ENCODE measurements around the gene NUB1. TPM values are rescaled to one million over a fixed set of nuclear protein-coding genes. Genes with fewer than 3 reads are reported as not detected.

NUB1 gene
- total RNA-seq, 1 experiment from 2014 or later: 40.0 TPM

DNA sequence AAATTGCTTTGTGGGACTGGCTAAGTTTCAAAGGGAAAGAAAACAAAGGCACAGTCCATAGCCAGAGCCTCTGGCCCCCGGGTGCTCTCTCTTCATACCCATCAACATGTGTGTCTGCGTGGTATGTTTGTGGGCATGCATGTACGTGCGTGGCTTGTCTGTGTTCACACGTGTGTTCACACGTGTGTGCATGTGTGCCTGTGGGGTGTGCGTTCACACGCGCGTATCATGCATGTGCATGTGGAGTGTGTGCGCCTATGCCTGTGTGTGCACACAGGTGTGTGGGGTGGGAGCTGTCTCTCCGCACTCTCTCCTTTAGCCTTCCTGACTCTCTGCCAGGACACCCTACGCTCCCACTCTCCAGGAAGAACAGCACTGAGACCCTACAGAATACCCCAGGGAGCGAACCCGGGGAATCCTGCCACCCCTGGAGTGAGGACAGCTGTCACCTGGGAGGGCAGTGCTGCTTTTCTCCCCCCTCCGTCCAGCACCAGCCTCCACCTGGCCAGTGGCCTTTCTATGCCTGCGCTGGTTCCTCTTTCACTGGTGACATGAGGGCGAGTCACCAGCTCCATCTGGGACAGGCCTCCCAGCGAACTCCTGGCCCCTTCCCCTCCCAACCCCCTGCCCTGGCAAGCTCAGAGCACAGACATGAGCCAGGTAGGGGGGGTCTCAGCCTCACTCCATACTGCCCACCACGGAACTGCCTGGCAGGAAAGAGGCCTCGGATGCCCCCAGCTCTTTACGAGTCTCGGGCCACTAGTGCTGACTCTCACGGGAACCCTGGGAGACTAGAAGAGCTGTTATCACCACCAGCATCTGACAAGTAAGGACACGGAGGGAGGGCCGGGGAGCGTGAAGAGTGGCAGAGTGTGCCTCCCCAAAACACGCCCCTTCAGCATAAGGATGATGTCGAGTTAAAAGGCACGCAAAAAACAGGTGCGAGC, 51.7 kb downstream of the NUB1 start:
- no peak overlapping the region for H2AFZ ChIP-seq (ENCODE audit: low read length)
- no peaks in the 10 kb centered on the region for H3K4me1 ChIP-seq (ENCODE audit: low read length)
- H3K4me2 ChIP-seq (ENCODE audit: low read depth, low read length, poor library complexity, severe bottlenecking): no peak overlapping the region
- H3K9me3 ChIP-seq (ENCODE audit: low read length): no peaks in the 10 kb centered on the region
- no peaks in the 10 kb centered on the region for H3K27me3 ChIP-seq (ENCODE audit: low read length)
- no peaks in the 10 kb centered on the region for H3K36me3 ChIP-seq (ENCODE audit: insufficient read depth, low read length)
- no peaks in the 10 kb centered on the region for H4K20me1 ChIP-seq (ENCODE audit: insufficient read depth, low read depth, low read length)
- no peaks in the 10 kb centered on the region for H3K9me2 ChIP-seq (replicated peaks; ENCODE audit: insufficient read depth, low read length)
- no peak overlapping the region for H3K9ac ChIP-seq (ENCODE audit: low read length)
- no peak for DNase-seq
- no peak overlapping the region for H3K27ac ChIP-seq (ENCODE audit: low read length)
- no peak overlapping the region for H3K4me3 ChIP-seq (ENCODE audit: low read length)
- no peaks in the 10 kb centered on the region for H3K79me2 ChIP-seq (ENCODE audit: low read length)

DNA sequence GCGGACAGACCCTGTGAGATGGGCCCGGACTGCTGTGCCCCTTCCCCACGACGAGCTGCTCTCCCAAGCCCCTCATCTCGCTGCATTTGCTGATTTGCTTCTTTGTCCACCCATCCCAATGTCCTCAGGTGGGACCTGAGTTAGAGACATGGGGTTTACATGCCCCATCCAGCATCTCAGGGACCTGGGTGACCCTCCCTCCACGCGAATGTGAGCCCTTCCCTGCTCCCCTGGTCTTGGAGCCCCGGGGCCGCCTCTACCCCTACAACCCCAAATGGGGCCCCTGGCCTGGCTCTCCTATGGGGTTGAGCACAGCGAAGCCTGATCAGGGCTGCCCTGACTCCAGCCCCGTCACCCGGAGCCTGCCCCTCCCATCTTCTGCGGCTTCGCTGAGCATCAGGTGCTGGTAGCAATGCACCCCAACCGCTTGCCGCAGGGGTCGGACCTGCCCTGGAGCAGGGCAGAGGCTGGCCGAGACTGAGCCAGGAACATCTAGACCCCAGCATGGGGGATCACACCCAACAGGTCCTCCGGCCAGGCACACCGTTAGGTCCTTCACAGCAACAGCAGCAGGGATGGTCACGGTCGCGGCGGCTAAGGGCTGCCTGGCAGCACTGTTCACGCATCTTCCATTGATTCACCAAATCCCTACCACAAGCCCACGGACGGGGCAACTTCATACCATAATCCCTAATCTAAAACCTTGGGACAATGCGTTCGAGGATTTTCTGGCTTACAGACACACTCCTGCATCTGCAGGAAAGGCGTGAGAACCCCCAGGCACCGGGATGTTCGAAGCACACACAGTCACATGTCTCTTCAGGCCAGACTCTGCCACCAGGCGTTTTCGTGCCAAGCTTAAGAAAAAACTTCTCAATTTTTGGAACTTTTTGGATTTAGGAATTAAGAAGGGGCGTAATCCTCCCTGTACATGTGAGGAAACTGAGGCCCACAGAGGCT, 52.7 kb downstream of the NUB1 start:
- Histone ChIP-seq H3K4me2 (ENCODE audit: low read depth, low read length, poor library complexity, severe bottlenecking) (no peak overlapping the region), H3K4me3 (ENCODE audit: low read length) (no peak overlapping the region), H3K27ac (ENCODE audit: low read length) (no peak overlapping the region), H3K79me2 (ENCODE audit: low read length) (no peaks in the 10 kb centered on the region), H3K9me2 (replicated peaks; ENCODE audit: insufficient read depth, low read length) (no peaks in the 10 kb centered on the region), H3K36me3 (ENCODE audit: insufficient read depth, low read length) (no peaks in the 10 kb centered on the region), H3K4me1 (ENCODE audit: low read length) (no peaks in the 10 kb centered on the region), H2AFZ (ENCODE audit: low read length) (no peak overlapping the region), H3K27me3 (ENCODE audit: low read length) (no peaks in the 10 kb centered on the region), H3K9ac (ENCODE audit: low read length) (no peak overlapping the region), H3K9me3 (ENCODE audit: low read length) (no peaks in the 10 kb centered on the region), H4K20me1 (ENCODE audit: insufficient read depth, low read depth, low read length) (no peaks in the 10 kb centered on the region)
- no peak for DNase-seq

DNA sequence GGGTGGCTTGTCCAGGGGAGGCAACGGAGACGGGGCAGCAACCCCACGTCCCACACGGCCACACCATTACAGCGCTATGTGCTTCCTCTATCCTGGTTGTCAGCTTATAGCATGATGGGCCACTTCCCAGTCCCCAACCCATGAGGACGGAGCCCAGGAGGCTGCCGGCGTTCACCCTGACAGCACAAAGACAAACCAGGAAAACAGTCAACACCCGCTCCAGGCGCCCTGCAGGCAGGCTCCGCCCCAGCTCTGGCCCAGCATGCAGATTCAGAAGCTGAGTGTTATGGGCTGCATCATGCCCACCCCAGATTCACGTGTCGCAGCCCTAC, 53.4 kb downstream of the NUB1 start:
- Histone ChIP-seq H3K27ac (ENCODE audit: low read length) (no peak overlapping the region), H3K9ac (ENCODE audit: low read length) (no peak overlapping the region), H3K36me3 (ENCODE audit: insufficient read depth, low read length) (no peaks in the 10 kb centered on the region), H4K20me1 (ENCODE audit: insufficient read depth, low read depth, low read length) (no peaks in the 10 kb centered on the region), H2AFZ (ENCODE audit: low read length) (no peak overlapping the region), H3K27me3 (ENCODE audit: low read length) (no peaks in the 10 kb centered on the region), H3K9me3 (ENCODE audit: low read length) (no peaks in the 10 kb centered on the region), H3K79me2 (ENCODE audit: low read length) (no peaks in the 10 kb centered on the region), H3K9me2 (replicated peaks; ENCODE audit: insufficient read depth, low read length) (no peaks in the 10 kb centered on the region), H3K4me2 (ENCODE audit: low read depth, low read length, poor library complexity, severe bottlenecking) (no peak overlapping the region), H3K4me1 (ENCODE audit: low read length) (no peaks in the 10 kb centered on the region), H3K4me3 (ENCODE audit: low read length) (no peak overlapping the region)
- no peak for DNase-seq

DNA sequence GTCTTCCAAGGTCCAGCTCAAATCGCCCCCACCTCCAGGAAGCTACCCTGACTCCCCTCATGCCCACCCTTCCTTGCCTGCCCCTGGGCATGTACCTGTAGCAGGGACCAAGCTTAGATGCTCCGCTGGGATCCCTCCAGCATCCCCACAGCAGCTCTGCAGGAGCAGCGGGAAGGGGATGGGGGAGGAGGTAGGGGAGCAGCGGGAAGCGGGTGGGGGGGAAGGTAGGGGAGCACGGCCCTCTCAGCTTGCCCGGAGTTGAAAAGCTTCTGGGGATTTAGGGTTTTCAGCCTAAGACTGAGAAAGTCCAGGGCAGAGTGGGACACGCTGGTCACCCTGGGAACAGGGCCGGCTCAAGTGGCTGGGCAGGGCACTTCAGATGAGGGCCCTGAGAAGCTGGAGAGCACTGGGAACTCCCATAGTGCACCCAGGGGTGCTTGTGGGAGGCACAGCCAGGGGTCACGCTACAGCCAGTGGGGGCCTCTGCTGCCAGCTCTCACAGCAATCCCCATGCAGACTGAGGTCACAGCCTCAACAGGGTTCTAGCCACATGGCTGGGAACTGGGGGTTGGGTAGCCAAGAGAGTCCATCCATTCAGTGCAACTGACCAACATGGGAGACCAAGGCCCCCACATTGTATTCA, 54.8 kb downstream of the NUB1 start:
- H3K27ac ChIP-seq (ENCODE audit: low read length): no peak overlapping the region
- no peak overlapping the region for H3K9ac ChIP-seq (ENCODE audit: low read length)

DNA sequence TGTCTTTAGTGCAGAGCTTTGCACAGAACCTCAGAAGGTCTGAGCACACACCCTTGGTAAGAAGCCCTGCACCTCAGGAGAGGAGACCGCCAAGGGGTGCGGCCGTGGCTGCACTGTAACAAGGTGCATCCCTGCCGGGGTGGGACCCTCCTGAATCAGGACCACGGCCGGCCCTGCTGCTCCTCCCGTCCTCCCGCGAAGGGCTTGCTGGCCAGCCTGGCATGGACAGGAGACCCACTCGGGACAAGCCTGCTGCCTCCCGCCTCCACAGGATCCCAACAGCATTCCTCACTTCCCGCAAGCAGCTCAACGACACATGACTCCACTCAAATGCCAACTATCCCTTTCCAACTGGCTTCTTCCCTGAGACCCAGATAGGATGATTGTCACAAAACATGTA, 55.4 kb downstream of the NUB1 start:
- Histone ChIP-seq H3K9ac (ENCODE audit: low read length) (no peak overlapping the region), H4K20me1 (ENCODE audit: insufficient read depth, low read depth, low read length) (no peaks in the 10 kb centered on the region), H3K9me2 (replicated peaks; ENCODE audit: insufficient read depth, low read length) (no peaks in the 10 kb centered on the region), H3K27me3 (ENCODE audit: low read length) (no peaks in the 10 kb centered on the region), H3K36me3 (ENCODE audit: insufficient read depth, low read length) (no peaks in the 10 kb centered on the region), H3K27ac (ENCODE audit: low read length) (no peak overlapping the region), H3K9me3 (ENCODE audit: low read length) (no peaks in the 10 kb centered on the region), H3K4me2 (ENCODE audit: low read depth, low read length, poor library complexity, severe bottlenecking) (no peak overlapping the region), H3K4me1 (ENCODE audit: low read length) (no peaks in the 10 kb centered on the region), H2AFZ (ENCODE audit: low read length) (no peak overlapping the region), H3K4me3 (ENCODE audit: low read length) (no peak overlapping the region), H3K79me2 (ENCODE audit: low read length) (no peaks in the 10 kb centered on the region)
- DNase-seq: no peak

More for the DNA sequence above, 54.8 kb downstream of the NUB1 start:
- Histone ChIP-seq H4K20me1 (ENCODE audit: insufficient read depth, low read depth, low read length) (no peaks in the 10 kb centered on the region), H3K27me3 (ENCODE audit: low read length) (no peaks in the 10 kb centered on the region), H3K4me1 (ENCODE audit: low read length) (no peaks in the 10 kb centered on the region), H3K9me2 (replicated peaks; ENCODE audit: insufficient read depth, low read length) (no peaks in the 10 kb centered on the region), H3K4me2 (ENCODE audit: low read depth, low read length, poor library complexity, severe bottlenecking) (no peak overlapping the region), H2AFZ (ENCODE audit: low read length) (no peak overlapping the region), H3K79me2 (ENCODE audit: low read length) (no peaks in the 10 kb centered on the region), H3K36me3 (ENCODE audit: insufficient read depth, low read length) (no peaks in the 10 kb centered on the region), H3K4me3 (ENCODE audit: low read length) (no peak overlapping the region), H3K9me3 (ENCODE audit: low read length) (no peaks in the 10 kb centered on the region)
- DNase-seq: no peak

DNA sequence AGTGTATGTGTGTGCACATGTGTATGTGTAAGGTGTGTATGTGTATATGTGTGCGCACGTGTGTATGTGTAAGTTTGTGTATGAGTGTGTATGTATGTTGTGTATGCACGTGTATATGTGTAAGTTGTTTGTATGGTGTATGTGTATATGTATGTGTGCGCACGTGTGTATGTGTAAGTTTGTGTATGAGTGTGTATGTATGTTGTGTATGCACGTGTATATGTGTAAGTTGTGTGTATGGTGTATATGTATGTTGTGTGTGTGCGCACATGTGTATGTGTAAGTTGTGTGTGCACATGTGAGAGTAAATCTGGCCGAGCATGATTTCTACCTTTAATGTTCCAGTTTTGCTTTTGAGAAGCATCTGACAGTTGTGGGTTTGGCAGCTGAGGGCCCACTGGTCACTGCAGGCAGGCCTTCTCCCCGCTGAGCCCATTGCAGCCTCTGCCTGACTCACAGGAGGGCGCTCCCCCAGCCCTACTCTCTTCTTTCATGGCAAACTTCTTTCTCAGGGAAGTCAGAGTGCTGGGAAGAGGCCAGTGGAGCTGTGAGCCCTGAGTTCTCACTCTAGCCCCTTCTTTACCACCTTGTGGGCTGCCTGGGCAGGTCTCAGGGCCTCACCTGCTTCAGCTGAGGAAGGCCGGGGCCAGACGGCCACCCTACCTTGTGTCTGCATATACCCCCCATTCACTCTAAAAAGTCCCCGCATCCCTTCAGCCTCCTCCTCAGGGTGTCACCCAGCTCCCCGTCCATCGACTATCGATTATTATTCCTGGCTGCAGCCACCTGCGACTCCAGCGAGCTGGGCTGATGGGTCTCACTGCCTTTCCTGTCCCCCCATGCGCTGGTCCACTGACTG, 57.1 kb downstream of the NUB1 start:
- H3K27me3 ChIP-seq (ENCODE audit: low read length): no peaks in the 10 kb centered on the region

DNA sequence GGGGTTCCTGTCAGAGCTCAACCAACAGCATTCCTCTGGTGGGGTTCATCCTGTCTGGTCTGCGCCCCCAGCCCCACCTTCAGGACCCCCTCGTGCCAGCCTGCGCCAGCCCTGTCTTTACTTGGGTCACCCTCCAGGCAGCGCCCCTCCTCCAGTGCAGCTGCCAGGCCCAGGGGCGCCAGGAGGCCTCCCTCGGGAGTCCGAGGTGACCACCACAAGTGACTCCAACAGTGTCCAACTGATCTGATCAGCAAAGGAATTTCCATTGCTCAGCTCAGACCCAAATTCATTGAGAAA, 57.6 kb downstream of the NUB1 start:
- Histone ChIP-seq H3K9me2 (replicated peaks; ENCODE audit: insufficient read depth, low read length) (no peaks in the 10 kb centered on the region), H3K9me3 (ENCODE audit: low read length) (no peaks in the 10 kb centered on the region), H3K27ac (ENCODE audit: low read length) (no peak overlapping the region), H3K27me3 (ENCODE audit: low read length) (no peaks in the 10 kb centered on the region), H3K4me1 (ENCODE audit: low read length) (no peaks in the 10 kb centered on the region), H3K4me3 (ENCODE audit: low read length) (no peak overlapping the region), H3K9ac (ENCODE audit: low read length) (no peak overlapping the region), H2AFZ (ENCODE audit: low read length) (no peak overlapping the region), H4K20me1 (ENCODE audit: insufficient read depth, low read depth, low read length) (no peaks in the 10 kb centered on the region), H3K4me2 (ENCODE audit: low read depth, low read length, poor library complexity, severe bottlenecking) (no peak overlapping the region), H3K36me3 (ENCODE audit: insufficient read depth, low read length) (no peaks in the 10 kb centered on the region), H3K79me2 (ENCODE audit: low read length) (no peaks in the 10 kb centered on the region)
- DNase-seq: no peak

More for the DNA sequence above, 57.1 kb downstream of the NUB1 start:
- DNase-seq: no peak
- Histone ChIP-seq H2AFZ (ENCODE audit: low read length) (no peak overlapping the region), H3K79me2 (ENCODE audit: low read length) (no peaks in the 10 kb centered on the region), H4K20me1 (ENCODE audit: insufficient read depth, low read depth, low read length) (no peaks in the 10 kb centered on the region), H3K4me3 (ENCODE audit: low read length) (no peak overlapping the region), H3K36me3 (ENCODE audit: insufficient read depth, low read length) (no peaks in the 10 kb centered on the region), H3K9ac (ENCODE audit: low read length) (no peak overlapping the region), H3K9me2 (replicated peaks; ENCODE audit: insufficient read depth, low read length) (no peaks in the 10 kb centered on the region), H3K4me1 (ENCODE audit: low read length) (no peaks in the 10 kb centered on the region), H3K4me2 (ENCODE audit: low read depth, low read length, poor library complexity, severe bottlenecking) (no peak overlapping the region), H3K9me3 (ENCODE audit: low read length) (no peaks in the 10 kb centered on the region), H3K27ac (ENCODE audit: low read length) (no peak overlapping the region)

All from Karpas-422 (cell line).